ENCODE data around the gene COLGALT1. TPM values are rescaled to one million over a fixed set of nuclear protein-coding genes. Genes with fewer than 3 reads are reported as not detected.
A peak's percentile ranks its signal among the peaks of the same experiment; 100 is the strongest.
"Not testable (repeated sequence)": the region's sequence is repeated elsewhere in the genome, so short reads cannot be mapped to it uniquely, and the experiment has no call there.

COLGALT1 gene
- total RNA-seq, result 74.2 and 75.1 TPM in 2 replicates

DNA sequence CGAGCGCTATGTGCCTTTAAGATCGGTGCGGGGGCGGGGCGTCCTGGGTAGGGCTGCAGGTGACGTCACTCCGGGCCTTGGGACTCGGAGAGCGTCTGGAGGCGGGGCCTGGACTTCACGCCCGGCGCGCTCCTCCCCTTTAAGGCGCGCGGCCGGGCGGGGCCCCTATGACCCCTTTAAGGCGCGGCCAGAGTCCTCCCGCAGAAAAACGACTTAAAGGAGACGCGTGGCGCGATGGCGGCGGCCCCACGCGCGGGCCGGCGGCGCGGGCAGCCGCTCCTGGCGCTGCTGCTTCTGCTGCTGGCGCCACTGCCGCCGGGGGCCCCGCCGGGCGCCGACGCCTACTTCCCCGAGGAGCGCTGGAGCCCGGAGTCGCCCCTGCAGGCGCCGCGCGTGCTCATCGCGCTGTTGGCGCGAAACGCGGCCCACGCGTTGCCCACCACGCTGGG lies at the start of gene COLGALT1:
Gene COLGALT1, plus strand, starts transcription at position 170 of the 449 bp plus-strand sequence. Its CDS starts 65 bp downstream, at position 235.
- Histone ChIP-seq H3K4me3 (ENCODE audit: low read depth, low read length) (peak within 1 kb of the TSS; percentile 100), H3K27me3 (ENCODE audit: control insufficient read depth, insufficient read depth, low read length) (no peaks in the 10 kb centered on the region), H3K36me3 (ENCODE audit: control insufficient read depth, insufficient read depth, low read length) (peaks cover 10% of the 10 kb centered on the region)
- no peak for TF ChIP-seq CTCF (IDR thresholded peaks at IDR 0.05; ENCODE audit: insufficient read depth, low read length, severe bottlenecking)
- DNase-seq (ENCODE audit: low read depth) (peak; percentile 87), FAIRE-seq (no peak)

- Histone ChIP-seq H3K4me3 (ENCODE audit: low read depth, low read length) (no peak overlapping the region), H3K27me3 (ENCODE audit: control insufficient read depth, insufficient read depth, low read length) (no peaks in the 10 kb centered on the region), H3K36me3 (ENCODE audit: control insufficient read depth, insufficient read depth, low read length) (peaks cover 1% of the 10 kb centered on the region)
- no peak for DNase-seq (ENCODE audit: low read depth)
- TF ChIP-seq CTCF (IDR thresholded peaks at IDR 0.05; ENCODE audit: insufficient read depth, low read length, severe bottlenecking), result no peak
- FAIRE-seq, result no peak
These were observed 48.7 kb upstream of the COLGALT1 start for GRCh38 chr19:17506745-17507144.

DNA sequence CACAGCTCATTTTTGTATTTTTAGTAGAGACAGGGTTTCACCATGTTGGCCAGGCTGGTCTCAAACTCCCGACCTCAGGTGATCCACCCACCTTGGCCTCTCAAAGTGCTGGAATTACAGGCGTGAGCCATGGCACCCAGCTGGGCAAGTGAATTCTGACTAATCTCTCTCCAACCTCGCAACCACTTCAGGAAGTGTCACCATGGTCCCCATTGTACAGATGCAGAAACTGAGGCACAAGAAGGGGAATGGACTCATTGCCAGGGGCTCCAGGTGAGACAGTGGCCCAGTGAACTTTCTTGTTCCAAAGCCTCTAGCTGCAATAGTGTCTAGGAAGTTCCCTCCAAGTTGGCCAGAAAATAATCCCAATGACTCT lies 46.9 kb upstream of the COLGALT1 start:
- DNase-seq (ENCODE audit: low read depth); FAIRE-seq; H3K36me3 ChIP-seq (ENCODE audit: control insufficient read depth, insufficient read depth, low read length); H3K4me3 ChIP-seq (ENCODE audit: low read depth, low read length); H3K27me3 ChIP-seq (ENCODE audit: control insufficient read depth, insufficient read depth, low read length): not testable (repeated sequence)

DNA sequence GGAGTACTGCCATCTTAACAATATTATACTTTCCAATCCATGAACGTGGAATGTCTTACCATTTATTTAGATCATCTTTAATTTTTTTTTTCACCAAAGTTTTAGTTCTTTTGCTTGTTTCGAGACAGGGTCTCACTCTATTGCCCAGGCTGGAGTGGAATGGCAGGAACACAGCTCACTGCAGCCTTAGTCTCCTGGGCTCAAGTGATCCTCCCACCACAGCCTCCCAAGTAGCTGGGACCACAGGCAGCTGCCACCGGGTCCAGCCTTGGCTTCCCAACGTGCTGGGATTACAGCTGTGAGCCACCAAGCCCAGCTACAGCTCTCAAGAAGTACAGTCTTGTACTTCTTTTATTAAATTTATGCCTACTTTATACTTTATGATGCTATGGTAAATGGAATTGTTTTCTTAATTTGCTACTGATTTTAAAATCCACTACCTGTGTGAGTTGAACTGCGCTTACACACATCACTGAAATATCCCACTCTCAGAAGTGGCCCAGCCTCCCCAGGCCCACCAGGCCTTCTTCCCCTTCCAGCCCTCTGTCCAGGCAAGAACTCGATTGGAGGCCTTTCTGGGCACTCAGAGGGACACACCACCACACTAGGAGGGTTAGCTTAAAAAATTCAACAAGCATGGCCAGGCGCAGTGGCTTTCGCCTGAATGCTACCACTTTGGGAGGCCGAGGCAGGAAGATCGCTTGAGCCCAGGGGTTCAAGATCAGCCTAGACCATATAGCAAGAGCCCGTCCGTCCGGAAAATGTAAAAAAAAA lies 45.0 kb upstream of the COLGALT1 start:
- DNase-seq (ENCODE audit: low read depth), result no peak
- no peaks in the 10 kb centered on the region for H3K27me3 ChIP-seq (ENCODE audit: control insufficient read depth, insufficient read depth, low read length)
- no peak for FAIRE-seq
- peak overlapping the region; percentile 98 for H3K4me3 ChIP-seq (ENCODE audit: low read depth, low read length)
- peaks cover under 1% of the 10 kb centered on the region for H3K36me3 ChIP-seq (ENCODE audit: control insufficient read depth, insufficient read depth, low read length)
- TF ChIP-seq CTCF (IDR thresholded peaks at IDR 0.05; ENCODE audit: insufficient read depth, low read length, severe bottlenecking), result no peak

DNA sequence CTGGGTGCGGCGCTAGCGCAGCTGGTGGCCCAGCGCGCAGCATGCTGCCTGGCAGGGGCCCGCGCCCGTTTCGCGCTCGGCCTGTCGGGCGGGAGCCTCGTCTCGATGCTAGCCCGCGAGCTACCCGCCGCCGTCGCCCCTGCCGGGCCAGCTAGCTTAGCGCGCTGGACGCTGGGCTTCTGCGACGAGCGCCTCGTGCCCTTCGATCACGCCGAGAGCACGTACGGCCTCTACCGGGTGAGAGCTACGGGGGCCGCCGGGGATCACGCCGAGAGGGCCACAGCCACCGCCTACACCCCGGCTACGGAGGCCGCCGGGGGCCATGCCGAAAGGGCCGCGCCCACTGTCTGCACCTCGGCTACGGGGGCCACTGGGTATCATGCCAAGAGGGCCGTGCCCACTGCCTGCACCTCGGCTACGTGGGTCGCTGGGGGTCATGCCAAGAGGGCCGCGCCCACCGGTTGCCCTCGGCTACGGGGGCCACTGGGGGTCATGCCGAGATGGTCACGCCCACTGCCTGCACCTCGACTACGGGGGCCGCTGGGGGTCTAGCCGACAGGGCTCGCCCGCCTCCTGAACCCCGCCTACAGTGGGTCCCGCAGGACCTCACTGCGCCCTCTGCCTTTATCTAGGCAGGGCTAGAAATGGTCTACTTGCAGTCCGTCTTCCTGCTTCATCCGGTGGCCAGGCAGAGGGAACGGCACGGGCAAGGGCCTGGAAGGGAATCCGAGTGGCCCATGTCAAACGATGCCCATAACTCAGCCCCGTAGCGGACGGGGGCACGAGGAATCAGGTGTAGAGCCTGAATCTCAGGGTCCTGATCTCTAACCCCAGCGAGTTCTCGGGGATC lies 43.5 kb upstream of the COLGALT1 start:
- DNase-seq (ENCODE audit: low read depth) (peak; percentile 49), FAIRE-seq (no peak)
- H3K36me3 ChIP-seq (ENCODE audit: control insufficient read depth, insufficient read depth, low read length), result peaks cover 3% of the 10 kb centered on the region
- peak overlapping the region; percentile 98 for H3K4me3 ChIP-seq (ENCODE audit: low read depth, low read length)
- TF ChIP-seq CTCF (IDR thresholded peaks at IDR 0.05; ENCODE audit: insufficient read depth, low read length, severe bottlenecking), result peak; percentile 15
- H3K27me3 ChIP-seq (ENCODE audit: control insufficient read depth, insufficient read depth, low read length), result no peaks in the 10 kb centered on the region

DNA sequence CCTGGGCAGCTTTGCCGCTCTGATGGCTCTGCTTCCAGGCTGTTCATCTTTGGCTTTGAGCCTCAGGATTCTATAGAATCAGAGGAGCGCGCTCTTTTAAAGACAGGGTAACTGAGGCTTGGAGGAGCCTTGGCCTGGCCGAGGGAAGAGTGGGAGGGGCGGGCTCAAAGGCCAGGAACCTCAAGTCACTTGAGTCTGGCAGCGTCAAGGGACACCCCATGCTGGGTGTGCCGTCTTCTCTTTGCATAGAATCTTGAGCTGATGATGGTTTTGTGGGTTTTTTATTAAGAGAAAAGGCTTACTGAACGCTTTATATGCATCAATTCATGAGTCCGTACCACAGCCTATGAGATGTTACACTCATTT lies 42.9 kb upstream of the COLGALT1 start:
- Histone ChIP-seq H3K27me3 (ENCODE audit: control insufficient read depth, insufficient read depth, low read length) (no peaks in the 10 kb centered on the region), H3K36me3 (ENCODE audit: control insufficient read depth, insufficient read depth, low read length) (peaks cover 8% of the 10 kb centered on the region), H3K4me3 (ENCODE audit: low read depth, low read length) (peak overlapping the region; percentile 98)
- DNase-seq (ENCODE audit: low read depth), result no peak
- no peak for FAIRE-seq
- no peak for TF ChIP-seq CTCF (IDR thresholded peaks at IDR 0.05; ENCODE audit: insufficient read depth, low read length, severe bottlenecking)
